GM12878 (cell line): ENCODE data around the gene TTYH1. TPM values are rescaled to one million over a fixed set of nuclear protein-coding genes. Genes with fewer than 3 reads are reported as not detected.

ENCODE experiments used
- ATAC-seq: fragments of 200-7000 bp; cut with Tn5 transposase; 3 replicates; pipeline ENCODE4 v1.9.1; 2020; ENCODE audit warnings: mild to moderate bottlenecking, moderate library complexity
- BruUV-seq: library from RNA; stranded (reverse); fragments of 400-500 nt; replicated peaks from 2 replicates; lab custom pipeline; 2021; lab: Mats Ljungman, UMichigan
- CTCF ChIA-PET: fragments of 300-600 bp; sonication (Branson Sonifier 250); formaldehyde crosslinking; extraction: SDS; loops from one replicate; lab custom pipeline; 2021; ENCODE audit warnings: inconsistent platforms; lab: Yijun Ruan, JAX
- POLR2A ChIA-PET: fragments of 350-600 bp; formaldehyde crosslinking; extraction: SDS; loops from one replicate; lab custom pipeline; 2021; ENCODE audit warnings: inconsistent platforms; lab: Charles Lee
- RAD21 ChIA-PET: fragments of 300-600 bp; sonication (Branson Sonifier 250); formaldehyde crosslinking; loops from one replicate; lab custom pipeline; 2023; ENCODE audit warnings: antibody characterized with exemption; ENCODE audit not compliant: unreplicated experiment; lab: Charles Lee
- SMC1A ChIA-PET: fragments of 300-600 bp; sonication (Branson Sonifier 250); formaldehyde crosslinking; loops from one replicate; lab custom pipeline; 2023; ENCODE audit not compliant: unreplicated experiment, uncharacterized antibody; lab: Charles Lee
- DNase-seq: peaks from one replicate; pipeline ENCODE4 v3.0.0-alpha.2; 2011; ENCODE audit warnings: low read depth, low spot score
- FAIRE-seq: peaks from 3 replicates; lab custom pipeline; 2011; peaks lifted over from hg19 to GRCh38; lab: Jason Lieb, UNC
- H2AFZ ChIP-seq: 2 replicates; pipeline ENCODE4 v1.6.0; 2011; ENCODE audit warnings: low read depth, low read length, control low read depth; ENCODE audit not compliant: control insufficient read depth
- H3K27ac ChIP-seq: 2 replicates; pipeline ENCODE4 v1.5.1; 2011; ENCODE audit warnings: control low read depth; ENCODE audit not compliant: control insufficient read depth, insufficient read depth
- H3K27me3 ChIP-seq, 2 experiments: replicated peaks in 1 of 2; 2 replicates each; pipeline versions ENCODE4 v1.6.0 to v1.6.1; 2011; ENCODE audit warnings: low read length in 1 of 2; ENCODE audit not compliant: control insufficient read depth in 2 of 2, insufficient read depth in 2 of 2
- H3K36me3 ChIP-seq, 2 experiments: 2 replicates each; pipeline ENCODE4 v1.5.1; 2011; ENCODE audit warnings: low read length in 1 of 2; ENCODE audit not compliant: control insufficient read depth in 2 of 2, insufficient read depth in 2 of 2
- H3K4me1 ChIP-seq: 2 replicates; pipeline ENCODE4 v1.6.1; 2011; ENCODE audit warnings: mild to moderate bottlenecking, low read length, moderate library complexity, mixed read lengths; ENCODE audit not compliant: control insufficient read depth, insufficient read depth
- H3K4me2 ChIP-seq: 2 replicates; pipeline ENCODE4 v1.6.0; 2011; ENCODE audit warnings: control low read depth; ENCODE audit not compliant: control insufficient read depth, insufficient read depth
- H3K4me3 ChIP-seq: fragments of 200-600 bp; sonication (generic); 2 replicates; pipeline ENCODE4 v1.5.1; 2016
- H3K79me2 ChIP-seq: 2 replicates; pipeline ENCODE4 v1.6.0; 2011; ENCODE audit warnings: low read length; ENCODE audit not compliant: control insufficient read depth, insufficient read depth
- H3K9ac ChIP-seq: 2 replicates; pipeline ENCODE4 v1.8.0; 2011; ENCODE audit warnings: low read length, control low read depth, mixed read lengths; ENCODE audit not compliant: control insufficient read depth, insufficient read depth
- H3K9me3 ChIP-seq: replicated peaks from 3 replicates; pipeline ENCODE4 v1.5.1; 2011; ENCODE audit warnings: mild to moderate bottlenecking, low read length; ENCODE audit not compliant: control insufficient read depth, insufficient read depth
- H4K20me1 ChIP-seq: 2 replicates; pipeline ENCODE4 v1.6.0; 2011; ENCODE audit not compliant: control insufficient read depth, insufficient read depth
- MEF2A ChIP-seq: IDR thresholded peaks from 2 replicates; pipeline ENCODE4 v1.6.1; 2011; ENCODE audit warnings: low read depth, mild to moderate bottlenecking, low read length, moderate library complexity; ENCODE audit not compliant: insufficient read depth
- SIN3A ChIP-seq: IDR thresholded peaks from 2 replicates; pipeline ENCODE4 v1.6.1; 2012; ENCODE audit warnings: low read depth, low read length, improper control_type of control experiment
- WGBS: methylation state at CpG from one replicate; pipeline ENCODE4 v1.1.6; 2016; ENCODE audit warnings: low lambda C conversion rate; ENCODE audit not compliant: insufficient replicate concordance, insufficient coverage; ENCODE audit errors: missing lambda C conversion rate; 5-methylcytosine and 5-hydroxymethylcytosine counted together
- in situ Hi-C: fragments of 300-500 bp; cut with MboI; formaldehyde crosslinking; loops from 9 replicates; pipeline ENCODE4 v1.14.3; 2018; ENCODE audit warnings: mixed read lengths
- intact Hi-C: fragments of 100-400 bp; cut with micrococcal nuclease; formaldehyde crosslinking; loops from one replicate; pipeline ENCODE4 v1.14.2; 2022; ENCODE audit not compliant: unreplicated experiment
- polyA plus RNA-seq, 11 experiments: library from polyadenylated mRNA; depleted of rRNA in 4 of 11; unstranded in 6 of 11; stranded (reverse) in 5 of 11; fragments of >200 nt; fragmentation: Nextera tagmentation in 4 of 11; fragmentation: Illumina TruSeq in 1 of 11; extraction: Ambion mirVana in 4 of 11; extraction: Trizol in 1 of 11; gene quantifications; 1 replicate in 1 of 11; 2 replicates in 10 of 11; pipeline versions ENCODE4 v1.2.1 to v1.2.3, GENCODE V29; 2011 to 2016; ENCODE audit warnings: inconsistent platforms in 2 of 11, missing spikeins in 2 of 11, low read depth in 1 of 11
- total RNA-seq, 4 experiments: library from RNA; depleted of rRNA in 3 of 4; stranded (reverse); fragments of >200 nt in 3 of 4; fragmentation: Illumina TruSeq in 1 of 4; extraction: Trizol in 1 of 4; gene quantifications; 2 replicates each; pipeline versions ENCODE4 v1.2.1 to v1.2.3, GENCODE V29; 2013 to 2021
- TF ChIP-seq, protein P1 (sequence below): fragments of 450-650 bp; IDR thresholded peaks from 2 replicates; pipeline ENCODE4 v1.6.1; 2016; ENCODE audit warnings: mild to moderate bottlenecking, moderate library complexity, borderline replicate concordance

TTYH1 gene
- total and polyA plus RNA-seq, 10 of the 15 experiments (the other 5 are each of a cell fraction or from before 2014, with no cell fraction given), result 0.01 to 0.36 (median 0.09) TPM; not detected in 3

DNA sequence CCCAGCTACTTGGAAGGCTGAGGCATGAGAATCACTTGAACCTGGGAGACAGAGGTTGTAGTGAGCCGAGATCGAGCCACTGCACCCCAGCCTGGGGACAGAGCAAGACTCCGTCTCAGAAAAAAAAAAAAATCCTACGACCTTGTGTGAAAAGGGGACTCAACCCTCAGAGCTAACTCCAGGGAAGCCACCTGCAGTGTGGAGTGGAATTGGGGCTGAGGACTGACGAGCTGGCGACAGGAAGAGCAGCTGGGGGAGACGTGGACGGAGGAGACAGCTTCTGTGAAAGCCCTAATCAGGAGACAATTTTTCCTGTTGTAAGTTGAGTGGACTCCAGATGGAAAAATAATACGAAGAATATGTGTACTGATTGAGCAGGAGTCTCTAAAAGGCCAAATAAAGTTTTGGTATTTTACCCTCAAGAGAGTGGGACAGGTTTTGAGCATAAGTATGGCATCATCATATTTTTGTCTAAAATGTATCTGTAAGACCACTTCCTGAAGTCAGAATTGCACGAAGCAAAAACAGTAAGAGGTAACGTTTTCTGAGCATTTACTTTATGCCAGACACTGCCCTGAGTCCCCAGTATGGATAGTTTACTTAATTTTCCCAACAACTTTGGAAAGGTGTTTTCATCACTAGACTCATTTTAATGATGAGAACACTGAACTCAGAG lies 38.5 kb upstream of the TTYH1 start:
- no peak overlapping the region for H3K4me2 ChIP-seq
- in situ Hi-C loops (no loop called here), intact Hi-C loops (no loop called here)
- H3K4me3 ChIP-seq, result no peak overlapping the region
- DNase-seq, result no peak
- H3K9me3 ChIP-seq, result peaks cover 4% of the 10 kb centered on the region; the same call in 2 of the 3 replicates
- no peak overlapping the region for H3K27ac ChIP-seq
- H4K20me1 ChIP-seq, result no peaks in the 10 kb centered on the region
- RAD21 ChIA-PET, result interaction anchor here (1.2 to 3.7 kb wide), 2 partner anchors 12 to 15 kb away, joined by 3 to 24 read pairs; no protein-coding TSS in a partner anchor
- no peak for FAIRE-seq
- BruUV-seq, result no TSS peak
- H3K27me3 ChIP-seq, result no peaks in the 10 kb centered on the region
- no peak overlapping the region for H3K9ac ChIP-seq
- TF ChIP-seq, protein P1, sequence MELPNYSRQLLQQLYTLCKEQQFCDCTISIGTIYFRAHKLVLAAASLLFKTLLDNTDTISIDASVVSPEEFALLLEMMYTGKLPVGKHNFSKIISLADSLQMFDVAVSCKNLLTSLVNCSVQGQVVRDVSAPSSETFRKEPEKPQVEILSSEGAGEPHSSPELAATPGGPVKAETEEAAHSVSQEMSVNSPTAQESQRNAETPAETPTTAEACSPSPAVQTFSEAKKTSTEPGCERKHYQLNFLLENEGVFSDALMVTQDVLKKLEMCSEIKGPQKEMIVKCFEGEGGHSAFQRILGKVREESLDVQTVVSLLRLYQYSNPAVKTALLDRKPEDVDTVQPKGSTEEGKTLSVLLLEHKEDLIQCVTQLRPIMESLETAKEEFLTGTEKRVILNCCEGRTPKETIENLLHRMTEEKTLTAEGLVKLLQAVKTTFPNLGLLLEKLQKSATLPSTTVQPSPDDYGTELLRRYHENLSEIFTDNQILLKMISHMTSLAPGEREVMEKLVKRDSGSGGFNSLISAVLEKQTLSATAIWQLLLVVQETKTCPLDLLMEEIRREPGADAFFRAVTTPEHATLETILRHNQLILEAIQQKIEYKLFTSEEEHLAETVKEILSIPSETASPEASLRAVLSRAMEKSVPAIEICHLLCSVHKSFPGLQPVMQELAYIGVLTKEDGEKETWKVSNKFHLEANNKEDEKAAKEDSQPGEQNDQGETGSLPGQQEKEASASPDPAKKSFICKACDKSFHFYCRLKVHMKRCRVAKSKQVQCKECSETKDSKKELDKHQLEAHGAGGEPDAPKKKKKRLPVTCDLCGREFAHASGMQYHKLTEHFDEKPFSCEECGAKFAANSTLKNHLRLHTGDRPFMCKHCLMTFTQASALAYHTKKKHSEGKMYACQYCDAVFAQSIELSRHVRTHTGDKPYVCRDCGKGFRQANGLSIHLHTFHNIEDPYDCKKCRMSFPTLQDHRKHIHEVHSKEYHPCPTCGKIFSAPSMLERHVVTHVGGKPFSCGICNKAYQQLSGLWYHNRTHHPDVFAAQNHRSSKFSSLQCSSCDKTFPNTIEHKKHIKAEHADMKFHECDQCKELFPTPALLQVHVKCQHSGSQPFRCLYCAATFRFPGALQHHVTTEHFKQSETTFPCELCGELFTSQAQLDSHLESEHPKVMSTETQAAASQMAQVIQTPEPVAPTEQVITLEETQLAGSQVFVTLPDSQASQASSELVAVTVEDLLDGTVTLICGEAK, result peak; percentile 19; the same call in 1 of the 2 replicates
- TF ChIP-seq SIN3A, result no peak
- TF ChIP-seq MEF2A, result no peak
- ATAC-seq, result no peak
- no peak overlapping the region for H2AFZ ChIP-seq
- peaks cover 11% of the 10 kb centered on the region for H3K4me1 ChIP-seq
- CTCF ChIA-PET, result no interaction called here
- H3K79me2 ChIP-seq, result no peaks in the 10 kb centered on the region
- SMC1A ChIA-PET, result interaction anchor here (0.7 to 1.7 kb wide), 4 partner anchors 11 to 52 kb away, joined by 3 read pairs; no protein-coding TSS in a partner anchor
- no peaks in the 10 kb centered on the region for H3K36me3 ChIP-seq
- 17% methylated on average over 11 of the region's 11 CpGs for WGBS
- POLR2A ChIA-PET, result interaction anchor here (0.9 to 2.3 kb wide), 3 partner anchors 12 to 176 kb away, joined by 5 to 11 read pairs (median 6); partner anchors contain the start of genes LAIR1 and RPS9
